AG10803 (cell line): ENCODE results near the gene PPARA.

Source experiments
- DNase-seq: peaks from one replicate; pipeline ENCODE4 v3.0.0; 2010; ENCODE audit warnings: low read depth
- H3K4me3 ChIP-seq: 2 replicates; pipeline ENCODE4 v1.5.1; 2011; ENCODE audit warnings: mild to moderate bottlenecking, low read length, control low read depth
- TF ChIP-seq, protein P1 (sequence below): conservative IDR thresholded peaks from 2 replicates; pipeline ENCODE4 v1.5.1; 2011; ENCODE audit warnings: mild to moderate bottlenecking, low read length, control low read depth, inconsistent platforms

PPARA gene

DNA sequence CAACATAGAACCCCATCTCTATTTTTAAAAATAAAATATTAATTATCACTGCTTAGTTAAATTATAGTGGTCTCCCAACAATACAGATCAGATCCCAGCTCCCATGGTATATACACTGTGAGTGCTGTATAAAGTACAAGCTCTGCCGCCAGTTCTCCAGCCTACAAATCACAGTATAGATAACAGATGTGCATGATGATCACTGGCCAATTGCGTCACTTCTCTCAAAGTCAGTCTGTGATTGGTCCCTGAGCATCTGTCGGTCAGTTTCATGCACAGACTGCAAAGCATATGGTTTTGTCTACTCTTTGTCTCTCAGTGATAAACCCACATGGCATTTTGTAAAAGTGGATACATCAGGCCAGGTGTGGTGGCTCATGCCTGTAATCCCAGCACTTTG lies 15.7 kb downstream of the PPARA start:
- no peak overlapping the region for H3K4me3 ChIP-seq
- TF ChIP-seq, protein P1, sequence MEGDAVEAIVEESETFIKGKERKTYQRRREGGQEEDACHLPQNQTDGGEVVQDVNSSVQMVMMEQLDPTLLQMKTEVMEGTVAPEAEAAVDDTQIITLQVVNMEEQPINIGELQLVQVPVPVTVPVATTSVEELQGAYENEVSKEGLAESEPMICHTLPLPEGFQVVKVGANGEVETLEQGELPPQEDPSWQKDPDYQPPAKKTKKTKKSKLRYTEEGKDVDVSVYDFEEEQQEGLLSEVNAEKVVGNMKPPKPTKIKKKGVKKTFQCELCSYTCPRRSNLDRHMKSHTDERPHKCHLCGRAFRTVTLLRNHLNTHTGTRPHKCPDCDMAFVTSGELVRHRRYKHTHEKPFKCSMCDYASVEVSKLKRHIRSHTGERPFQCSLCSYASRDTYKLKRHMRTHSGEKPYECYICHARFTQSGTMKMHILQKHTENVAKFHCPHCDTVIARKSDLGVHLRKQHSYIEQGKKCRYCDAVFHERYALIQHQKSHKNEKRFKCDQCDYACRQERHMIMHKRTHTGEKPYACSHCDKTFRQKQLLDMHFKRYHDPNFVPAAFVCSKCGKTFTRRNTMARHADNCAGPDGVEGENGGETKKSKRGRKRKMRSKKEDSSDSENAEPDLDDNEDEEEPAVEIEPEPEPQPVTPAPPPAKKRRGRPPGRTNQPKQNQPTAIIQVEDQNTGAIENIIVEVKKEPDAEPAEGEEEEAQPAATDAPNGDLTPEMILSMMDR: no peak
- DNase-seq: no peak

DNA sequence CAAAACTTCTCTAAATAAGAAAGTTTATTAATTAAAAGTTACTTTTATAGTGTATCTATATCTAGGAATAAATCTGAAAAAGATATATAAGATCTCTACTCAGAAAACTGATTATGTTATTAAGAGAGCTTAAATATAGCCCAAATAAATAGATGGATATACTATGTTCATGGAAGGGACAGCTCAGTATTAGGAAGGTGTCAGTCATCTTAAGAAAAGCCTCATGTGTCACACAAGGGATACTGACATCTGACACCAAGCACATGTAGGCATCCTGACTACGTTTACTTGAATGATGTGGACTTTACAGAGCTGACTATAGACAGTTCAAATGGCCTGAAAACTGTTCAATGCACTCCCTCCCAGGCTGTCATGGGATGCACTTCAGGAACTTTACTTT lies 19.3 kb downstream of the PPARA start:
- TF ChIP-seq, protein P1: no peak
- DNase-seq: no peak
- H3K4me3 ChIP-seq: no peak overlapping the region

DNA sequence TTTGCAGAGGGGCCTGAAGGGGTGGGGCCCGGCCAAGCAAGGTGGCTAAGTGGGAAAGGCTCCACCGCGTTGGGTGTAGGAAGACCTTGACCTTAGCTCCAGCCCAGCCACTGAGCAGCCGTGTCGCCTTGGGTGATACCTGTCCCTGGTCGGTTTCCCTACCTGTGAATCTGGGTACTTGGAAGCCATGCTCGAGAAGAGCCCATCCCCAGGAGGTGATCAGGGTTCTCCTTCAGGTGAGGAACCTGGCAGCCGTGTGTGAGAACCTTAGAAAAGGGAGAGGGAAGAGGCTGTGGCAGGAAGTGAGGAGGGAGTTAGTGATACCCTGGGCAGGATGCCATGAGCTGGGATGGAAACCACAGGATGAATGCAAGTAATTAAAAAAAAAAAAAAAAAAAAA lies 21.6 kb downstream of the PPARA start:
- H3K4me3 ChIP-seq: no peak overlapping the region
- TF ChIP-seq, protein P1: no peak
- peak; percentile 90 for DNase-seq

DNA sequence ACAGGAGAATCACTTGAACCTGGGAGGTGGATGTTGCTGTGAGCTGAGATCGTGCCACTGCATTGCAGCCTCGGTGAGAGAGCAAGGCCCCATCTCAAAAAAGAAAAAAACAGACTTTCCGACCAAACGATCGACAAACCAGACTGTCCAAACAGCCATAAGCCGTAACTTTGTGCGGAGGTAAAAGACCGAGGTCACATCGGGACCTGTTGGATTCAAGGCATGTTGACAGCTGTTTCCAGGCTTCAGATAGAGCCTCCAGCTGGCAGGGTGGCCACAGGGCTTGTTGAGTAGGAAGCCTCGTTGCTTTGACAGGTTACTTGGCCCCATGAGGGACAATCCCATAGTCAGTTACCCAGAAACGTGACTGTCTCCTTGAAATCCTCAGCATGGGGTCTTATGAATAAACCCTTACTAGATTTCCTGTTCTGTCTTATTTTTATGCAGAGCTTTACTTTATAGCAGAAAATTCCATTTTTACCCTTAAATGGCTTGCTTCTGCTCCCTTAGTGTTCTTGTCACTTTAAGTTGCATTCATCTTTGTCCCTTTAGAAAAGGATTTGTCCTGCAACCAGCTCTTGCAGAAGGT lies 22.3 kb downstream of the PPARA start:
- TF ChIP-seq, protein P1: no peak
- H3K4me3 ChIP-seq: no peak overlapping the region
- DNase-seq: no peak

DNA sequence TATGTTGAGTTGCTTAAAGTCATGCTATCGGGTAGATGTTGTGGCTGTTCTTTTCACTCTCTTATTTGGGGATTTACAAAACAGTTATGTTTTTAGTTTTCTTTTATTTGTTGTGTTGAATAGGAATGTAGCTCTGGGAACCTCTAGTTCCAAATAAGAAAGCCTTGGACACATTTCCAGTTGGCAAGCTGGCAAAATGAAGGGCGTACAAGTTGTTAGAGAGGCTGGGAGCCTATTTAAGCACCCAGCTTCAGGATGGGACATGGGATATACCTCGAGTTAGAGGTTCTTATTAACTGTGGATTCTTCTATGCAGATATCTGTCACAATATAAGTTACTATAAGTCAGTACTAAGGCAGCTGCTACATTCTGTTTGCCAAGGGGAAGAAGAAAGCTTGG lies 22.8 kb downstream of the PPARA start:
- H3K4me3 ChIP-seq: no peak overlapping the region
- TF ChIP-seq, protein P1: no peak
- DNase-seq: no peak

DNA sequence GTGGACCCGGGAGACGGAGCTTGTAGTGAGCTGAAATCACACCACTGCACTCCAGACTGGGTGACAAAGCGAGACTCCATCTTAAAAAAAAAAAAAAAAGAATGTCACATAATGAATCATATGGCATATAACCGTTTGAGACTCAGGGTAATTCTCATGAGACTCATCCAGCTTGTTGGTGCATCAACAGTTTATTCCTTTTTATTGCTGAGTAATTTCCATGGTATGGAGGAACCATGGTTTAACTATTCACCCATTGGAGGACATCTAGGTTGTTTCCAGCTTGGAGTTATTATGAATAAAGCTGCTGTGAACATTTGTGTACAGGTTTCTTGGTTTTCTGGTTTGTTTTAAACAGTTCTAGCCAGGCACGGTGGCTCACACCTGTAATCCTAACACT lies 25.3 kb downstream of the PPARA start:
- TF ChIP-seq, protein P1: no peak
- DNase-seq: peak; percentile 81

DNA sequence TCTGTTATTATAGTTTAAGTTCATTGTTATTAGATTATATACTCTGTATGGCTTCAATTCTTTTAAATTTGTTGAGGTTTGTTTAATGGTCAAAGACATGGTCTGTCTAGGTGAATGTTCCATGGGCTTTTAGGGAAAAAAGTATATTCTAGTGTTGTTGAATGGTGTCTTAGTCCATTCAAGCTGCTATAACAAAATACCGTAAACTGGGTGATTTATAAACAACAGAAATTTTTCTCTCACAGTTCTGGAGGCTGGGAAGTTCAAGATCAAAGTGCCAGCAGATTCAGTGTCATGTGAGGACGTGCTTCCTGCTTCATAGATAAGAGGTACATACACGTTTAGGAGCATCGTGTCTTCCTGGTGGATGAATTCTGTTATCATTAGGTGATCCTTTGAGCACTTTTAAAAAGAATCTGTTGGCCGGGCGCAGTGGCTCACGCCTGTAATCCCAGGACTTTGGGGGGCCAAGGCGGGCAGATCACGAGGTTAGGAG lies 26.2 kb downstream of the PPARA start:
- TF ChIP-seq, protein P1: no peak
- no peak for DNase-seq
- no peak overlapping the region for H3K4me3 ChIP-seq

More for the DNA sequence above, 25.3 kb downstream of the PPARA start:
- no peak overlapping the region for H3K4me3 ChIP-seq
